ENCODE data around the gene PLG. TPM values are rescaled to one million over a fixed set of nuclear protein-coding genes. Genes with fewer than 3 reads are reported as not detected.
"Not testable (repeated sequence)": the region's sequence is repeated elsewhere in the genome, so short reads cannot be mapped to it uniquely, and the experiment has no call there.

Gene PLG
- total RNA-seq, 4 donors from 2014 or later: not detected

GRCh38 chr6:160793652-160794051 is 91.6 kb downstream of the PLG start:
- TF ChIP-seq CTCF (IDR thresholded peaks at IDR 0.05) (no peak), POLR2A (IDR thresholded peaks at IDR 0.05) (no peak)
- intact Hi-C loops (cut with DNase I; ENCODE audit: low total_unique reads): no loop called here
- DNase-seq: no peak
- peaks cover 0 to under 1% of the 10 kb centered on the region in 2 donors for H3K9me3 ChIP-seq
- H3K4me1 ChIP-seq: no peaks in the 10 kb centered on the region
- no peak overlapping the region for H3K4me3 ChIP-seq
- H3K27me3 ChIP-seq: no peaks in the 10 kb centered on the region
- no peaks in the 10 kb centered on the region for H3K36me3 ChIP-seq
- H3K27ac ChIP-seq: no peak overlapping the region

- Histone ChIP-seq H3K27me3 (no peaks in the 10 kb centered on the region), H3K4me3 (no peak overlapping the region)
- TF ChIP-seq POLR2A (IDR thresholded peaks at IDR 0.05): no peak
- TF ChIP-seq CTCF (IDR thresholded peaks at IDR 0.05): no peak
These were observed 93.7 kb downstream of the PLG start for GRCh38 chr6:160795721-160796120.

GRCh38 chr6:160798625-160799024 is 96.6 kb downstream of the PLG start:
- Histone ChIP-seq H3K36me3 (no peaks in the 10 kb centered on the region), H3K27ac (no peak overlapping the region), H3K27me3 (no peaks in the 10 kb centered on the region), H3K9me3 (peaks cover 0 to 3% of the 10 kb centered on the region in 2 donors), H3K4me1 (no peaks in the 10 kb centered on the region), H3K4me3 (no peak overlapping the region)
- no peak for DNase-seq
- TF ChIP-seq CTCF (IDR thresholded peaks at IDR 0.05) (no peak), POLR2A (IDR thresholded peaks at IDR 0.05) (no peak)
- intact Hi-C loops (cut with DNase I; ENCODE audit: low total_unique reads): no loop called here

More at GRCh38 chr6:160795721-160796120, 93.7 kb downstream of the PLG start:
- Histone ChIP-seq H3K9me3 (peaks cover 0 to 3% of the 10 kb centered on the region in 2 donors), H3K36me3 (no peaks in the 10 kb centered on the region), H3K4me1 (no peaks in the 10 kb centered on the region), H3K27ac (no peak overlapping the region)
- intact Hi-C loops (cut with DNase I; ENCODE audit: low total_unique reads): no loop called here
- DNase-seq: no peak

- Histone ChIP-seq H3K4me1 (no peaks in the 10 kb centered on the region), H3K36me3 (no peaks in the 10 kb centered on the region), H3K27ac (no peak overlapping the region), H3K9me3 (peaks cover 0 to 3% of the 10 kb centered on the region in 2 donors), H3K4me3 (no peak overlapping the region), H3K27me3 (no peaks in the 10 kb centered on the region)
- TF ChIP-seq POLR2A (IDR thresholded peaks at IDR 0.05): no peak
- no peak for TF ChIP-seq CTCF (IDR thresholded peaks at IDR 0.05)
- DNase-seq: no peak
- intact Hi-C loops (cut with DNase I; ENCODE audit: low total_unique reads): no loop called here
These were observed 97.9 kb downstream of the PLG start for GRCh38 chr6:160799801-160800506.

- Histone ChIP-seq H3K36me3 (no peaks in the 10 kb centered on the region), H3K9me3 (peaks cover 0 to 3% of the 10 kb centered on the region in 2 donors), H3K4me1 (no peaks in the 10 kb centered on the region), H3K4me3 (no peak overlapping the region), H3K27me3 (no peaks in the 10 kb centered on the region), H3K27ac (no peak overlapping the region)
- intact Hi-C loops (cut with DNase I; ENCODE audit: low total_unique reads): no loop called here
- no peak for DNase-seq
- TF ChIP-seq POLR2A (IDR thresholded peaks at IDR 0.05) (no peak), CTCF (IDR thresholded peaks at IDR 0.05) (no peak)
These were observed 99.4 kb downstream of the PLG start for GRCh38 chr6:160801418-160801817.

GRCh38 chr6:160802049-160802448 is 100.0 kb downstream of the PLG start:
- intact Hi-C loops (cut with DNase I; ENCODE audit: low total_unique reads); H3K9me3 ChIP-seq; H3K27ac ChIP-seq; H3K27me3 ChIP-seq; DNase-seq; H3K4me3 ChIP-seq; H3K36me3 ChIP-seq; H3K4me1 ChIP-seq: not testable (repeated sequence)

Data from uterus (tissue), 4 donors.